Measurements from ENCODE around the gene ZNF335.

Gene ZNF335

GRCh38 chr20:46012921-46013320, 40.9 kb upstream of the ZNF335 start:
- Histone ChIP-seq H3K4me3 (ENCODE audit: insufficient read depth in 1 of 2, low read depth in 1 of 2, low read length in 2 of 2) (no peak overlapping the region), H3K9me3 (ENCODE audit: control insufficient read depth, low read length) (no peaks in the 10 kb centered on the region), H3K27ac (ENCODE audit: low read length, poor library complexity, severe bottlenecking) (no peak overlapping the region), H3K14ac (ENCODE audit: low read length in 2 of 2) (no peak overlapping the region), H3K79me1 (replicated peaks; ENCODE audit: low read length, poor library complexity, severe bottlenecking) (no peaks in the 10 kb centered on the region), H3K9ac (ENCODE audit: low read length) (no peak overlapping the region), H2AFZ (ENCODE audit: low read depth, low read length) (no peak overlapping the region), H3K23ac (ENCODE audit: low read length in 2 of 2) (no peak overlapping the region), H3K4me2 (ENCODE audit: low read length, poor library complexity, severe bottlenecking) (no peak overlapping the region), H2BK12ac (ENCODE audit: low read length in 2 of 2) (no peak overlapping the region), H3K36me3 (ENCODE audit: control insufficient read depth in 1 of 2, insufficient read depth in 2 of 2, low read depth in 1 of 2, low read length in 2 of 2) (no peaks in the 10 kb centered on the region), H2BK5ac (ENCODE audit: low read depth, low read length, poor library complexity, severe bottlenecking) (no peak overlapping the region), H2BK120ac (ENCODE audit: low read depth, low read length) (no peak overlapping the region), H2AK5ac (ENCODE audit: low read length, severe bottlenecking) (no peak overlapping the region), H3K27me3 (ENCODE audit: control insufficient read depth in 1 of 2, insufficient read depth in 1 of 2, low read length in 2 of 2) (peaks cover 42 to 91% of the 10 kb centered on the region in 2 experiments), H3K18ac (ENCODE audit: low read depth in 1 of 2, low read length in 2 of 2) (no peak overlapping the region), H4K8ac (ENCODE audit: low read length) (no peak overlapping the region), H3K4ac (ENCODE audit: low read depth in 1 of 2, low read length in 2 of 2) (no peak overlapping the region), H2BK15ac (ENCODE audit: low read depth, poor library complexity, severe bottlenecking) (no peak overlapping the region), H3K4me1 (ENCODE audit: control insufficient read depth, insufficient read depth, low read depth, low read length) (peaks cover 6% of the 10 kb centered on the region), H4K91ac (ENCODE audit: low read length) (no peak overlapping the region)
- 84% methylated on average over 10 of the region's 10 CpGs for WGBS
- no peak for DNase-seq

GRCh38 chr20:46011631-46012482, 39.9 kb upstream of the ZNF335 start:
- Histone ChIP-seq H3K9me3 (ENCODE audit: control insufficient read depth, low read length) (no peaks in the 10 kb centered on the region), H4K91ac (ENCODE audit: low read length) (no peak overlapping the region), H3K14ac (ENCODE audit: low read length in 2 of 2) (no peak overlapping the region), H3K9ac (ENCODE audit: low read length) (no peak overlapping the region), H3K4me1 (ENCODE audit: control insufficient read depth, insufficient read depth, low read depth, low read length) (peaks cover 6% of the 10 kb centered on the region), H2BK12ac (ENCODE audit: low read length in 2 of 2) (no peak overlapping the region), H2AFZ (ENCODE audit: low read depth, low read length) (no peak overlapping the region), H3K18ac (ENCODE audit: low read depth in 1 of 2, low read length in 2 of 2) (no peak overlapping the region), H2BK120ac (ENCODE audit: low read depth, low read length) (no peak overlapping the region), H3K27me3 (ENCODE audit: control insufficient read depth in 1 of 2, insufficient read depth in 1 of 2, low read length in 2 of 2) (peaks cover 35 to 90% of the 10 kb centered on the region in 2 experiments), H3K4me3 (ENCODE audit: insufficient read depth in 1 of 2, low read depth in 1 of 2, low read length in 2 of 2) (no peak overlapping the region), H3K23ac (ENCODE audit: low read length in 2 of 2) (no peak overlapping the region), H3K4me2 (ENCODE audit: low read length, poor library complexity, severe bottlenecking) (no peak overlapping the region), H3K27ac (ENCODE audit: low read length, poor library complexity, severe bottlenecking) (no peak overlapping the region), H3K4ac (ENCODE audit: low read depth in 1 of 2, low read length in 2 of 2) (no peak overlapping the region), H3K36me3 (ENCODE audit: control insufficient read depth in 1 of 2, insufficient read depth in 2 of 2, low read depth in 1 of 2, low read length in 2 of 2) (no peaks in the 10 kb centered on the region), H2BK15ac (ENCODE audit: low read depth, poor library complexity, severe bottlenecking) (no peak overlapping the region), H3K79me1 (replicated peaks; ENCODE audit: low read length, poor library complexity, severe bottlenecking) (no peaks in the 10 kb centered on the region), H4K8ac (ENCODE audit: low read length) (no peak overlapping the region), H2AK5ac (ENCODE audit: low read length, severe bottlenecking) (no peak overlapping the region), H2BK5ac (ENCODE audit: low read depth, low read length, poor library complexity, severe bottlenecking) (no peak overlapping the region)
- WGBS = 90% methylated on average over 57 of the region's 57 CpGs
- no peak for DNase-seq

- no peak overlapping the region for H3K4me2 ChIP-seq (ENCODE audit: low read length, poor library complexity, severe bottlenecking)
- peak overlapping the region in 1 of 2 experiments; percentile 18 for H3K4me3 ChIP-seq (ENCODE audit: insufficient read depth in 1 of 2, low read depth in 1 of 2, low read length in 2 of 2)
- no peak overlapping the region for H2AK5ac ChIP-seq (ENCODE audit: low read length, severe bottlenecking)
- no peak overlapping the region for H2BK15ac ChIP-seq (ENCODE audit: low read depth, poor library complexity, severe bottlenecking)
- H2BK12ac ChIP-seq (ENCODE audit: low read length in 2 of 2) = no peak overlapping the region
- H4K91ac ChIP-seq (ENCODE audit: low read length) = no peak overlapping the region
- H3K36me3 ChIP-seq (ENCODE audit: control insufficient read depth in 1 of 2, insufficient read depth in 2 of 2, low read depth in 1 of 2, low read length in 2 of 2) = no peaks in the 10 kb centered on the region
- no peak overlapping the region for H3K4ac ChIP-seq (ENCODE audit: low read depth in 1 of 2, low read length in 2 of 2)
- no peak overlapping the region for H3K18ac ChIP-seq (ENCODE audit: low read depth in 1 of 2, low read length in 2 of 2)
- H2BK5ac ChIP-seq (ENCODE audit: low read depth, low read length, poor library complexity, severe bottlenecking) = no peak overlapping the region
- H2AFZ ChIP-seq (ENCODE audit: low read depth, low read length) = no peak overlapping the region
- DNase-seq = no peak
- WGBS = 95% methylated on average over 74 of the region's 74 CpGs
- H4K8ac ChIP-seq (ENCODE audit: low read length) = no peak overlapping the region
- H3K79me1 ChIP-seq (replicated peaks; ENCODE audit: low read length, poor library complexity, severe bottlenecking) = no peaks in the 10 kb centered on the region
- H3K9me3 ChIP-seq (ENCODE audit: control insufficient read depth, low read length) = no peaks in the 10 kb centered on the region
- no peak overlapping the region for H3K23ac ChIP-seq (ENCODE audit: low read length in 2 of 2)
- H3K9ac ChIP-seq (ENCODE audit: low read length) = no peak overlapping the region
- H2BK120ac ChIP-seq (ENCODE audit: low read depth, low read length) = no peak overlapping the region
- H3K27me3 ChIP-seq (ENCODE audit: control insufficient read depth in 1 of 2, insufficient read depth in 1 of 2, low read length in 2 of 2) = peaks cover 36 to 94% of the 10 kb centered on the region in 2 experiments
- H3K27ac ChIP-seq (ENCODE audit: low read length, poor library complexity, severe bottlenecking) = no peak overlapping the region
- H3K14ac ChIP-seq (ENCODE audit: low read length in 2 of 2) = no peak overlapping the region
- peaks cover 6% of the 10 kb centered on the region for H3K4me1 ChIP-seq (ENCODE audit: control insufficient read depth, insufficient read depth, low read depth, low read length)
Observed at GRCh38 chr20:46010491-46011391, 38.7 kb upstream of the ZNF335 start.

GRCh38 chr20:46009816-46010215, 37.8 kb upstream of the ZNF335 start:
- no peak for DNase-seq
- WGBS = 90% methylated on average over 20 of the region's 20 CpGs

More at GRCh38 chr20:46009816-46010215, 37.8 kb upstream of the ZNF335 start:
- no peak overlapping the region for H3K18ac ChIP-seq (ENCODE audit: low read depth in 1 of 2, low read length in 2 of 2)
- H2AK5ac ChIP-seq (ENCODE audit: low read length, severe bottlenecking) = no peak overlapping the region
- no peaks in the 10 kb centered on the region for H3K79me1 ChIP-seq (replicated peaks; ENCODE audit: low read length, poor library complexity, severe bottlenecking)
- H2AFZ ChIP-seq (ENCODE audit: low read depth, low read length) = no peak overlapping the region
- H3K27ac ChIP-seq (ENCODE audit: low read length, poor library complexity, severe bottlenecking) = no peak overlapping the region
- no peak overlapping the region for H3K4me3 ChIP-seq (ENCODE audit: insufficient read depth in 1 of 2, low read depth in 1 of 2, low read length in 2 of 2)
- no peak overlapping the region for H2BK15ac ChIP-seq (ENCODE audit: low read depth, poor library complexity, severe bottlenecking)
- H3K9me3 ChIP-seq (ENCODE audit: control insufficient read depth, low read length) = no peaks in the 10 kb centered on the region
- H2BK5ac ChIP-seq (ENCODE audit: low read depth, low read length, poor library complexity, severe bottlenecking) = no peak overlapping the region
- no peak overlapping the region for H2BK12ac ChIP-seq (ENCODE audit: low read length in 2 of 2)
- H3K9ac ChIP-seq (ENCODE audit: low read length) = no peak overlapping the region
- no peak overlapping the region for H2BK120ac ChIP-seq (ENCODE audit: low read depth, low read length)
- no peak overlapping the region for H4K91ac ChIP-seq (ENCODE audit: low read length)
- H3K4me1 ChIP-seq (ENCODE audit: control insufficient read depth, insufficient read depth, low read depth, low read length) = peaks cover 6% of the 10 kb centered on the region
- H3K14ac ChIP-seq (ENCODE audit: low read length in 2 of 2) = no peak overlapping the region
- H3K27me3 ChIP-seq (ENCODE audit: control insufficient read depth in 1 of 2, insufficient read depth in 1 of 2, low read length in 2 of 2) = peaks cover 42 to 97% of the 10 kb centered on the region in 2 experiments
- no peak overlapping the region for H3K4ac ChIP-seq (ENCODE audit: low read depth in 1 of 2, low read length in 2 of 2)
- H3K4me2 ChIP-seq (ENCODE audit: low read length, poor library complexity, severe bottlenecking) = no peak overlapping the region
- no peak overlapping the region for H4K8ac ChIP-seq (ENCODE audit: low read length)
- H3K36me3 ChIP-seq (ENCODE audit: control insufficient read depth in 1 of 2, insufficient read depth in 2 of 2, low read depth in 1 of 2, low read length in 2 of 2) = no peaks in the 10 kb centered on the region
- no peak overlapping the region for H3K23ac ChIP-seq (ENCODE audit: low read length in 2 of 2)
